Uterus (tissue), 2 donors: ENCODE measurements around the gene PSEN2.

ENCODE experiments used
- POLR2A ChIP-seq, 2 donors: fragments of 450-650 bp; IDR thresholded peaks; one replicate each; pipeline ENCODE4 v1.6.1; 2016; ENCODE audit warnings: antibody characterized with exemption in 2 of 2, mild to moderate bottlenecking in 1 of 2, moderate library complexity in 1 of 2
- TF ChIP-seq, protein P1 (sequence below), 4 experiments: fragments of 200-600 bp in 2 of 4; fragments of 450-650 bp in 2 of 4; sonication (generic) in 2 of 4; IDR thresholded peaks; one replicate each; pipeline ENCODE4 v1.5.1; 2016 to 2019; ENCODE audit warnings: antibody characterized with exemption in 4 of 4, mild to moderate bottlenecking in 2 of 4, moderate library complexity in 1 of 4

DNA sequence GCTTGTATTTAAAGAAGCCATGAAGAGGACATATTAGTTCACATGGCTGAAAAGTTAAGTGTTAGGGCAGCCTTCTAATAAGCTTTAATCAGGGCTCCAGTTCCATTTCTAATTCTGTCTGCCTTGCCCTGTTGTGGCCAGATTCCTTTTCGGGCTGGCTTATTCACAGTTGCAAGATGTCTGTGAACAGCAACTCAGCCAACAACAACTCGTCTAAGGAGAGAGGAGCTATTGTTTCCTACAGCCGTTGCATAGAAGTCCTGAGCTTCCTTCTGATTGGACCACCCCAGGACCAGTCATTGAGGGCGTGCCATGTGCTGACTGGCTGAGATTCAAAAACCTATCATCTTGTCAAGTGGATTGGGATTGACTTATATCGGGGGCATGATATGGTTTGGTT, 51.1 kb downstream of the PSEN2 start:
- TF ChIP-seq, protein P1, sequence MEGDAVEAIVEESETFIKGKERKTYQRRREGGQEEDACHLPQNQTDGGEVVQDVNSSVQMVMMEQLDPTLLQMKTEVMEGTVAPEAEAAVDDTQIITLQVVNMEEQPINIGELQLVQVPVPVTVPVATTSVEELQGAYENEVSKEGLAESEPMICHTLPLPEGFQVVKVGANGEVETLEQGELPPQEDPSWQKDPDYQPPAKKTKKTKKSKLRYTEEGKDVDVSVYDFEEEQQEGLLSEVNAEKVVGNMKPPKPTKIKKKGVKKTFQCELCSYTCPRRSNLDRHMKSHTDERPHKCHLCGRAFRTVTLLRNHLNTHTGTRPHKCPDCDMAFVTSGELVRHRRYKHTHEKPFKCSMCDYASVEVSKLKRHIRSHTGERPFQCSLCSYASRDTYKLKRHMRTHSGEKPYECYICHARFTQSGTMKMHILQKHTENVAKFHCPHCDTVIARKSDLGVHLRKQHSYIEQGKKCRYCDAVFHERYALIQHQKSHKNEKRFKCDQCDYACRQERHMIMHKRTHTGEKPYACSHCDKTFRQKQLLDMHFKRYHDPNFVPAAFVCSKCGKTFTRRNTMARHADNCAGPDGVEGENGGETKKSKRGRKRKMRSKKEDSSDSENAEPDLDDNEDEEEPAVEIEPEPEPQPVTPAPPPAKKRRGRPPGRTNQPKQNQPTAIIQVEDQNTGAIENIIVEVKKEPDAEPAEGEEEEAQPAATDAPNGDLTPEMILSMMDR (IDR thresholded peaks at IDR 0.05) = no peak
- no peak for TF ChIP-seq POLR2A (IDR thresholded peaks at IDR 0.05)
